KMS-11 (cell line): ENCODE results near the gene LAMA2.

Experiments
- H2AFZ ChIP-seq: fragments of 200-600 bp; sonication (generic); 2 replicates; pipeline ENCODE4 v1.6.1; 2016; ENCODE audit warnings: antibody characterized with exemption, mixed run types, low read depth
- H3K27ac ChIP-seq: fragments of 200-600 bp; sonication (generic); 2 replicates; pipeline ENCODE4 v1.6.1; 2016; ENCODE audit warnings: mild to moderate bottlenecking, mixed run types
- H3K27me3 ChIP-seq: fragments of 200-600 bp; sonication (generic); 2 replicates; pipeline ENCODE4 v1.6.1; 2017; ENCODE audit warnings: mild to moderate bottlenecking, low read depth, mixed run types, moderate library complexity; ENCODE audit not compliant: insufficient read depth
- H3K36me3 ChIP-seq: fragments of 200-600 bp; sonication (generic); 2 replicates; pipeline ENCODE4 v1.6.1; 2017; ENCODE audit warnings: mild to moderate bottlenecking, mixed run types; ENCODE audit not compliant: insufficient read depth
- H3K4me1 ChIP-seq: fragments of 200-600 bp; sonication (generic); 2 replicates; pipeline ENCODE4 v1.6.1; 2016; ENCODE audit warnings: mild to moderate bottlenecking, low read depth, mixed run types; ENCODE audit not compliant: poor library complexity, severe bottlenecking
- H3K4me2 ChIP-seq: fragments of 200-600 bp; sonication (generic); 2 replicates; pipeline ENCODE4 v1.7.0; 2016; ENCODE audit warnings: mild to moderate bottlenecking, mixed run types
- H3K4me3 ChIP-seq: fragments of 200-600 bp; sonication (generic); IDR thresholded peaks from 2 replicates; pipeline ENCODE4 v1.6.1; 2017; ENCODE audit warnings: low read depth, low read length, mixed read lengths; ENCODE audit not compliant: insufficient read depth
- H3K79me2 ChIP-seq: fragments of 200-600 bp; sonication (generic); 2 replicates; pipeline ENCODE4 v1.6.1; 2016; ENCODE audit warnings: low read depth, mixed run types; ENCODE audit not compliant: insufficient read depth
- H3K9ac ChIP-seq: fragments of 200-600 bp; sonication (generic); 2 replicates; pipeline ENCODE4 v1.6.1; 2016; ENCODE audit warnings: mild to moderate bottlenecking, mixed run types
- H4K20me1 ChIP-seq: fragments of 200-600 bp; sonication (generic); 2 replicates; pipeline ENCODE4 v1.6.1; 2016; ENCODE audit warnings: mild to moderate bottlenecking, mixed run types; ENCODE audit not compliant: insufficient read depth
- TF ChIP-seq, protein P1 (sequence below): fragments of 200-600 bp; sonication (generic); conservative IDR thresholded peaks from 2 replicates; pipeline ENCODE4 v1.6.1; 2017; ENCODE audit warnings: low read depth, mild to moderate bottlenecking, antibody characterized with exemption, low read length, moderate library complexity, mixed read lengths

The LAMA2 gene

DNA sequence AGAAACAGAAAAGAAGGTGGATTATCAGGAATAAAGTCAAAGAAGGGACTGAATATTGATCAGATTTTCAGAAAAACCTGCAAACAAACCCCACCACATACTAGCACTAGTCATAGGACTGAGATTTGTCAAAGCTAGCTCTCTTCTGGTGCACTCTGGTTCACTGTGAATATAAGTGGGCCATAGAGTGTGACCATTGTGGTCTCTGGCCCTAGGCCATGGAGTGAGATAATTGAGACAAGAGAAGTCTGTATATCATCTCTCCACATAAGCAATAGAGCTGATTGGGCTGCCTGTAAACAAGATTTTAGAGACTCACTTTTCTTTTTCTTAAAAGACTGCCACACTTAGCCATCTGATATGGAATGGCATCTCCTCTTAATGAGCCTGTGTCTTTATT lies 247.2 kb downstream of the LAMA2 start:
- Histone ChIP-seq H4K20me1 (no peaks in the 10 kb centered on the region), H2AFZ (no peak overlapping the region), H3K27me3 (no peaks in the 10 kb centered on the region), H3K4me2 (no peak overlapping the region), H3K9ac (no peak overlapping the region), H3K4me3 (no peak overlapping the region), H3K36me3 (no peaks in the 10 kb centered on the region), H3K4me1 (no peaks in the 10 kb centered on the region), H3K27ac (no peak overlapping the region), H3K79me2 (no peaks in the 10 kb centered on the region)
- TF ChIP-seq, protein P1, sequence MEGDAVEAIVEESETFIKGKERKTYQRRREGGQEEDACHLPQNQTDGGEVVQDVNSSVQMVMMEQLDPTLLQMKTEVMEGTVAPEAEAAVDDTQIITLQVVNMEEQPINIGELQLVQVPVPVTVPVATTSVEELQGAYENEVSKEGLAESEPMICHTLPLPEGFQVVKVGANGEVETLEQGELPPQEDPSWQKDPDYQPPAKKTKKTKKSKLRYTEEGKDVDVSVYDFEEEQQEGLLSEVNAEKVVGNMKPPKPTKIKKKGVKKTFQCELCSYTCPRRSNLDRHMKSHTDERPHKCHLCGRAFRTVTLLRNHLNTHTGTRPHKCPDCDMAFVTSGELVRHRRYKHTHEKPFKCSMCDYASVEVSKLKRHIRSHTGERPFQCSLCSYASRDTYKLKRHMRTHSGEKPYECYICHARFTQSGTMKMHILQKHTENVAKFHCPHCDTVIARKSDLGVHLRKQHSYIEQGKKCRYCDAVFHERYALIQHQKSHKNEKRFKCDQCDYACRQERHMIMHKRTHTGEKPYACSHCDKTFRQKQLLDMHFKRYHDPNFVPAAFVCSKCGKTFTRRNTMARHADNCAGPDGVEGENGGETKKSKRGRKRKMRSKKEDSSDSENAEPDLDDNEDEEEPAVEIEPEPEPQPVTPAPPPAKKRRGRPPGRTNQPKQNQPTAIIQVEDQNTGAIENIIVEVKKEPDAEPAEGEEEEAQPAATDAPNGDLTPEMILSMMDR: no peak

DNA sequence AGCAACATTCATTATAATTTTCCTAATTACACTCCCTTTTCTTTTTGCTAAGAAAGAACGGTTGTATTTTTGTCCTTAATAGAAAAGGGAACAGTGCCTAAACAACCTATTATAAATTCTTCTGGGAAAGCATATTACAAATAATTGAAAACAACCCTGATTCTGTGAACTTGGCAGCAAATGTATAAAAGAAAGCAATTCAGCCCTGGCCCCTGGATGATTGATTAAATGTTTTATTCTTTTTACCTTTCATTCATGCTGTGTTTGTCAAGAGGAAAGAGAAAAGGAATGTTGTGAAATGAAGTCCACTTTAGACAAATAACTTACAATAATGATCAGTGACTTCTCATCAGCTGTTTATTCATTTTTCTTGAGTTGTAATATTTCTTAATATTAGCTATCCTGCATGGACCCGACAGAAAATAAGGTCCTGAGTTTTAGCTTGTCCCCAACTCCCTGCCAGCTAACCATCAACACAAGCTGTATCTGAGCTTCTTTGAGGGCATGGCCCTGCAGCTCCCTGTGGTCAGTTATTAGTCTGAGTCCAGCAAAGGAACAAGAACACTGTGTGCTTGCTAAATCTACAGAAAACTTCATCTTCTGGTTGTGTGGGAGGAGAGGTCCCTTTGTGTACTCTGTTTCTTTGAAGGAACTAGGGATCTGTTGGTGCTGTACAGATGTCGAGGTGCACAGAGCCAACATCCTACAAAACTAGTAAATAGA lies 248.2 kb downstream of the LAMA2 start:
- Histone ChIP-seq H3K27me3 (no peaks in the 10 kb centered on the region), H3K79me2 (no peaks in the 10 kb centered on the region), H3K4me1 (no peaks in the 10 kb centered on the region), H2AFZ (no peak overlapping the region), H3K4me2 (no peak overlapping the region), H3K4me3 (no peak overlapping the region), H3K9ac (no peak overlapping the region), H4K20me1 (no peaks in the 10 kb centered on the region), H3K27ac (no peak overlapping the region), H3K36me3 (no peaks in the 10 kb centered on the region)
- TF ChIP-seq, protein P1: no peak

DNA sequence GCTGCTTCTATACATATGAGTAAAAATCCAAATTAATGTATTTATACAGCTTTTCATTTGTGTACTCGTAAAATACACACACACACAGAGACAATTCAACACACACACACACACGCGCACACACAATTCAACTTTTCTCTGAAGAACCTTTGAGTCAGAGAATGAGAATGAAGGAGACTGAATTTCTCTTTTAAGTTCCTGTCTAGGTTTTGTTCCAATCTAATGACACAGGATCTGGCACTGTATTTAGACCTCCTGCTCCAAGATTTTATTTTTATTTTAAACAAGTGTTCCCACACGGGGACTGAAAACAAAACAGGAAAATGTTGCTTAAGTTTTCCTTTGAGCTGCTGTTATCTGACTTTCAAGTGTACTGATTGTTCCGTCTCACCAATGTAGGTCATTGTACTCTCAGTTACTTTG lies 250.8 kb downstream of the LAMA2 start:
- Histone ChIP-seq H3K4me3 (no peak overlapping the region), H3K27ac (no peak overlapping the region), H3K4me1 (no peaks in the 10 kb centered on the region)

DNA sequence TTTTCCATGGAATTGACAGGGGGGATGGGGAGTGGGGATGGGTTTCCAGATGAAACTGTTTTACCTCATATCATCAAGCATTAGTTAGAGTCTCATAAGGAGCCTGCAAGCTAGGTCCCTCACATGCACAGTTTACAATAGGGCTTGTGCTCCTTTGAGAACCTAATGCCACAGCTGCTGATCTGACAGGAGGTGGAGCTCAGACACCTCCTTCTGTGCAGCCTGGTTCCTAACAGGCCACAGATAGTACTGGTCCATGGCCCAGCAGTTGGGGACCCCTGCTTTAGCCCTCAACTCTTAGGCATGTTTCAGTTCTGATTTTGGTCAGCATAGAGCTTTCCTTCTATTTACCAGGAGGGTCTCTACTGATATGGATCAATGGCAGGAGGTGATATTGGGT lies 251.6 kb downstream of the LAMA2 start:
- Histone ChIP-seq H2AFZ (no peak overlapping the region), H3K4me1 (no peaks in the 10 kb centered on the region)

More for the DNA sequence above, 250.8 kb downstream of the LAMA2 start:
- H3K36me3 ChIP-seq: no peaks in the 10 kb centered on the region
- no peaks in the 10 kb centered on the region for H3K27me3 ChIP-seq
- no peak overlapping the region for H2AFZ ChIP-seq
- H3K4me2 ChIP-seq: no peak overlapping the region
- H3K9ac ChIP-seq: no peak overlapping the region
- TF ChIP-seq, protein P1: no peak
- no peaks in the 10 kb centered on the region for H3K79me2 ChIP-seq
- no peaks in the 10 kb centered on the region for H4K20me1 ChIP-seq

More for the DNA sequence above, 251.6 kb downstream of the LAMA2 start:
- Histone ChIP-seq H3K4me3 (no peak overlapping the region), H3K27ac (no peak overlapping the region), H3K36me3 (no peaks in the 10 kb centered on the region), H3K27me3 (no peaks in the 10 kb centered on the region), H3K9ac (no peak overlapping the region), H3K4me2 (no peak overlapping the region), H3K79me2 (no peaks in the 10 kb centered on the region), H4K20me1 (no peaks in the 10 kb centered on the region)
- TF ChIP-seq, protein P1: no peak
